Measurements from ENCODE around the gene PPIF.

Gene PPIF

GRCh38 chr10:79347226-79347893 is at the start of gene PPIF:
Gene PPIF (plus strand): TSS chr10:79347469. CDS start chr10:79347549, 80 bp downstream.
- peak; percentile 95 for DNase-seq (ENCODE audit: low spot score)
- TF ChIP-seq CTCF (IDR thresholded peaks at IDR 0.05; ENCODE audit: extremely low read depth, missing control alignments), result peak; percentile 89

GRCh38 chr10:79298403-79299244 is 48.6 kb upstream of the PPIF start:
- no peak for DNase-seq (ENCODE audit: low spot score)
- TF ChIP-seq CTCF (IDR thresholded peaks at IDR 0.05; ENCODE audit: extremely low read depth, missing control alignments), result no peak

GRCh38 chr10:79299397-79300241 is 47.6 kb upstream of the PPIF start:
- TF ChIP-seq CTCF (IDR thresholded peaks at IDR 0.05; ENCODE audit: extremely low read depth, missing control alignments), result no peak
- no peak for DNase-seq (ENCODE audit: low spot score)

- DNase-seq (ENCODE audit: low spot score), result no peak
- TF ChIP-seq CTCF (IDR thresholded peaks at IDR 0.05; ENCODE audit: extremely low read depth, missing control alignments), result no peak
These were observed 46.6 kb upstream of the PPIF start for GRCh38 chr10:79300711-79301110.

GRCh38 chr10:79301754-79302530 is 45.3 kb upstream of the PPIF start:
- DNase-seq (ENCODE audit: low spot score), result no peak
- TF ChIP-seq CTCF (IDR thresholded peaks at IDR 0.05; ENCODE audit: extremely low read depth, missing control alignments), result no peak

- no peak for TF ChIP-seq CTCF (IDR thresholded peaks at IDR 0.05; ENCODE audit: extremely low read depth, missing control alignments)
- DNase-seq (ENCODE audit: low spot score), result no peak
These were observed 43.4 kb upstream of the PPIF start for GRCh38 chr10:79303631-79304478.

Measured in GM20000 (cell line).